HCT116 (cell line): ENCODE measurements around the gene GGACT. TPM values are rescaled to one million over a fixed set of nuclear protein-coding genes. Genes with fewer than 3 reads are reported as not detected.

ENCODE experiments used
- ATAC-seq: fragments of 200-7000 bp; cut with Tn5 transposase; 2 replicates; pipeline ENCODE4 v1.9.1; 2020; ENCODE audit warnings: mild to moderate bottlenecking, moderate library complexity
- BruUV-seq: library from RNA; stranded (reverse); fragments of 400-500 nt; replicated peaks from 2 replicates; lab custom pipeline; 2021; lab: Mats Ljungman, UMichigan
- CTCF ChIA-PET: fragments of 300-600 bp; sonication (Branson Sonifier 250); formaldehyde crosslinking; loops from one replicate; lab custom pipeline; 2021; ENCODE audit warnings: antibody characterized with exemption; lab: Charles Lee
- POLR2A ChIA-PET: fragments of 300-600, 350-600 bp; sonication (Branson Sonifier 250); formaldehyde crosslinking; loops from one replicate; lab custom pipeline; 2021; ENCODE audit warnings: antibody characterized with exemption; lab: Charles Lee
- RAD21 ChIA-PET, 2 experiments: fragments of 300-600 bp; sonication (Branson Sonifier 250); formaldehyde crosslinking; loops; one replicate each; lab custom pipeline; 2023; ENCODE audit warnings: low total read pairs in 2 of 2; ENCODE audit not compliant: uncharacterized antibody in 2 of 2, unreplicated experiment in 2 of 2, low non-redundant PET in 1 of 2; lab: Charles Lee
- DNase-seq: peaks from one replicate; pipeline ENCODE4 v3.0.0-alpha.2; 2010; ENCODE audit warnings: low read depth, low spot score
- H2AFZ ChIP-seq: fragments of 200-600 bp; shearing (Covaris generic), sonication (generic); 2 replicates; pipeline ENCODE4 v1.6.1; 2017; ENCODE audit warnings: low read depth, mixed run types, mixed read lengths, antibody characterized with exemption, low read length; ENCODE audit not compliant: poor library complexity, severe bottlenecking
- H3K27ac ChIP-seq: 2 replicates; pipeline ENCODE4 v1.5.1; 2012; ENCODE audit warnings: low read depth, low read length
- H3K27me3 ChIP-seq: fragments of 200-600 bp; sonication (generic); 2 replicates; pipeline ENCODE4 v1.6.1; 2016; ENCODE audit warnings: mixed run types, low read length, mixed read lengths; ENCODE audit not compliant: insufficient read depth
- H3K36me3 ChIP-seq, 2 experiments: fragments of 200-500 bp in 1 of 2; fragments of 200-600 bp in 1 of 2; sonication (Bioruptor generic) in 1 of 2; sonication (generic) in 1 of 2; 2 replicates each; pipeline versions ENCODE4 v1.5.1 to v1.6.1; 2014 to 2016; ENCODE audit warnings: low read length in 2 of 2, inconsistent platforms in 1 of 2, mixed read lengths in 1 of 2, mixed run types in 1 of 2; ENCODE audit not compliant: insufficient read depth in 2 of 2, control insufficient read depth in 1 of 2
- H3K4me1 ChIP-seq, 2 experiments: fragments of 200-600 bp in 1 of 2; sonication (generic) in 1 of 2; 2 replicates each; pipeline versions ENCODE4 v1.5.1 to v1.6.1; 2012 to 2017; ENCODE audit warnings: low read length in 2 of 2, inconsistent platforms in 1 of 2, mild to moderate bottlenecking in 1 of 2, mixed read lengths in 1 of 2, mixed run types in 1 of 2, moderate library complexity in 1 of 2; ENCODE audit not compliant: insufficient read depth in 2 of 2, control insufficient read depth in 1 of 2
- H3K4me2 ChIP-seq: fragments of 200-600 bp; sonication (generic); 2 replicates; pipeline ENCODE4 v1.6.1; 2017; ENCODE audit warnings: mixed run types, low read length, mixed read lengths
- H3K4me3 ChIP-seq, 2 experiments: fragments of 200-600 bp in 1 of 2; sonication (generic) in 1 of 2; replicated peaks in 1 of 2; 2 replicates each; pipeline ENCODE4 v1.5.1; 2011 to 2016; ENCODE audit warnings: low read length in 2 of 2, control low read depth in 1 of 2, low read depth in 1 of 2, mild to moderate bottlenecking in 1 of 2, mixed read lengths in 1 of 2, mixed run types in 1 of 2
- H3K79me2 ChIP-seq: fragments of 200-600 bp; sonication (generic); 2 replicates; pipeline ENCODE4 v1.6.1; 2017; ENCODE audit warnings: mild to moderate bottlenecking, mixed run types, low read length, moderate library complexity, mixed read lengths; ENCODE audit not compliant: insufficient read depth
- H3K9ac ChIP-seq: fragments of 200-600 bp; sonication (generic); 2 replicates; pipeline ENCODE4 v1.6.1; 2016; ENCODE audit warnings: low read length, mixed read lengths
- H3K9me2 ChIP-seq: fragments of 200-600 bp; sonication (generic), shearing (Covaris generic); 2 replicates; pipeline ENCODE4 v1.6.1; 2017; ENCODE audit warnings: mixed run types, mild to moderate bottlenecking, moderate library complexity; ENCODE audit not compliant: insufficient read depth
- H3K9me3 ChIP-seq, 2 experiments: fragments of 200-500 bp in 1 of 2; fragments of 200-600 bp in 1 of 2; sonication (Bioruptor generic) in 1 of 2; sonication (generic) in 1 of 2; 2 replicates each; pipeline ENCODE4 v1.6.1; 2014 to 2017; ENCODE audit warnings: low read length in 2 of 2, mixed read lengths in 2 of 2, inconsistent platforms in 1 of 2, low read depth in 1 of 2, mild to moderate bottlenecking in 1 of 2, mixed run types in 1 of 2, moderate library complexity in 1 of 2; ENCODE audit not compliant: control insufficient read depth in 1 of 2, insufficient read depth in 1 of 2
- H4K20me1 ChIP-seq: fragments of 200-600 bp; sonication (generic), shearing (Covaris generic); 2 replicates; pipeline ENCODE4 v1.6.1; 2017; ENCODE audit warnings: mixed run types, mild to moderate bottlenecking, moderate library complexity; ENCODE audit not compliant: insufficient read depth
- CBX3 ChIP-seq: IDR thresholded peaks from 2 replicates; pipeline ENCODE4 v1.6.1; 2012; ENCODE audit warnings: low read depth
- EGR1 ChIP-seq: IDR thresholded peaks from 2 replicates; pipeline ENCODE4 v1.6.1; 2012; ENCODE audit warnings: low read depth
- EZH2phosphoT487 ChIP-seq: fragments of 200-600 bp; IDR thresholded peaks from 2 replicates; pipeline ENCODE4 v1.6.1; 2018; ENCODE audit warnings: antibody characterized with exemption, borderline replicate concordance
- FOSL1 ChIP-seq: IDR thresholded peaks from 2 replicates; pipeline ENCODE4 v1.6.1; 2012; ENCODE audit warnings: low read depth
- POLR2A ChIP-seq: IDR thresholded peaks from 2 replicates; pipeline ENCODE4 v1.7.0; 2011; ENCODE audit warnings: borderline replicate concordance; ENCODE audit not compliant: insufficient read depth, insufficient read length; ENCODE audit errors: extremely low read depth
- POLR2AphosphoS5 ChIP-seq: IDR thresholded peaks from 2 replicates; pipeline ENCODE4 v1.6.1; 2011; ENCODE audit warnings: mild to moderate bottlenecking, low read depth, low read length, moderate library complexity
- RAD21 ChIP-seq: IDR thresholded peaks from 2 replicates; pipeline ENCODE4 v1.6.1; 2012; ENCODE audit warnings: low read depth, mild to moderate bottlenecking
- SIN3A ChIP-seq: IDR thresholded peaks from 2 replicates; pipeline ENCODE4 v1.6.1; 2012; ENCODE audit warnings: low read depth
- SP1 ChIP-seq: IDR thresholded peaks from 2 replicates; pipeline ENCODE4 v1.6.1; 2012; ENCODE audit warnings: low read depth
- ZFX ChIP-seq: fragments of 450-650 bp; IDR thresholded peaks from 2 replicates; pipeline ENCODE4 v1.6.1; 2017
- ZNF274 ChIP-seq: fragments of 200-500 bp; sonication (Bioruptor generic); IDR thresholded peaks from 2 replicates; pipeline ENCODE4 v1.6.1; 2014; ENCODE audit warnings: mild to moderate bottlenecking, low read depth, low read length, inconsistent platforms
- intact Hi-C: fragments of 100-400 bp; cut with micrococcal nuclease; formaldehyde crosslinking; loops from 2 replicates; pipeline ENCODE4 v1.10.0; 2022
- total RNA-seq: library from RNA; stranded (reverse); gene quantifications from one replicate; pipeline ENCODE4 v1.2.1, GENCODE V29; 2021; ENCODE audit not compliant: unreplicated experiment
- TF ChIP-seq, protein P1 (sequence below): IDR thresholded peaks from 2 replicates; pipeline ENCODE4 v1.6.1; 2012
- TF ChIP-seq, protein P2 (sequence below): IDR thresholded peaks from 2 replicates; pipeline ENCODE4 v1.6.1; 2011; ENCODE audit warnings: mild to moderate bottlenecking, low read length, moderate library complexity; ENCODE audit not compliant: insufficient replicate concordance; ENCODE audit errors: extremely low read depth
- TF ChIP-seq, protein P3 (sequence below): IDR thresholded peaks from 2 replicates; pipeline ENCODE4 v1.6.1; 2012

The GGACT gene
- total RNA-seq, 1 experiment from 2014 or later, result 5.0 TPM

DNA sequence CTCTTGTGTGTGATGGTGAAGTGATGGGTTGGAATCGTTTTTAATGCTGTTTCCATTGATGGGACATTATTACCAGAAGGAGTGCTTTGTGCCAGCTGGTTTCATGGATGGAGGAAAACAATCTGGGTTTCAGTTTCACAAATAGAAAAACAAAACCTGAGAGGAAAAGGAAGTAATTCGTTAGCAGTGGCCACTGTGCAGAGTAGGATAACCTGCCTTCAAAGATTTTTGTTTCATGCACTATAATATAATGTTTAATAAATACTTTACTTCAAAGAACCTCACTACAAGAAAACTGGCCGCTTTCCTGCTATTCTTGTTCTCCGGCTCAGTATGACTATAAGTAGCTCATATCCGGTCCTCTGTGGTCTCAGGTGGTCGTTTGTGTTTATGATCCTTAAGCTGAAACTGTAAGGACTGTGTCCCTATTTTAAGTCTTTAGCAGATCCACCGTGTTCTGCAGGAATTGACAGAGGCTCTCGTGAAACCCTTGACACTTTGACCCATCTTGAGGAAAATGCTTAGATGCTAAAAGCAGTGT, 104.7 kb downstream of the GGACT start:
- Histone ChIP-seq H4K20me1 (no peaks in the 10 kb centered on the region), H2AFZ (no peak overlapping the region), H3K36me3 (no peaks in the 10 kb centered on the region), H3K9ac (no peak overlapping the region), H3K4me3 (no peak overlapping the region), H3K4me1 (no peaks in the 10 kb centered on the region), H3K9me3 (no peaks in the 10 kb centered on the region), H3K79me2 (no peaks in the 10 kb centered on the region), H3K4me2 (no peak overlapping the region), H3K9me2 (no peaks in the 10 kb centered on the region), H3K27me3 (no peaks in the 10 kb centered on the region), H3K27ac (no peak overlapping the region)
- ChIA-PET RAD21 (no interaction called here), POLR2A (no interaction called here), CTCF (no interaction called here)
- BruUV-seq, result no TSS peak
- intact Hi-C loops, result no loop called here
- ATAC-seq (no peak), DNase-seq (no peak)
- no peak for TF ChIP-seq ZFX
- no peak for TF ChIP-seq RAD21
- TF ChIP-seq, protein P1, sequence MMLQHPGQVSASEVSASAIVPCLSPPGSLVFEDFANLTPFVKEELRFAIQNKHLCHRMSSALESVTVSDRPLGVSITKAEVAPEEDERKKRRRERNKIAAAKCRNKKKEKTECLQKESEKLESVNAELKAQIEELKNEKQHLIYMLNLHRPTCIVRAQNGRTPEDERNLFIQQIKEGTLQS, result no peak
- TF ChIP-seq EZH2phosphoT487, result no peak
- no peak for TF ChIP-seq CBX3
- no peak for TF ChIP-seq EGR1
- no peak for TF ChIP-seq SP1
- TF ChIP-seq POLR2A, result no peak

DNA sequence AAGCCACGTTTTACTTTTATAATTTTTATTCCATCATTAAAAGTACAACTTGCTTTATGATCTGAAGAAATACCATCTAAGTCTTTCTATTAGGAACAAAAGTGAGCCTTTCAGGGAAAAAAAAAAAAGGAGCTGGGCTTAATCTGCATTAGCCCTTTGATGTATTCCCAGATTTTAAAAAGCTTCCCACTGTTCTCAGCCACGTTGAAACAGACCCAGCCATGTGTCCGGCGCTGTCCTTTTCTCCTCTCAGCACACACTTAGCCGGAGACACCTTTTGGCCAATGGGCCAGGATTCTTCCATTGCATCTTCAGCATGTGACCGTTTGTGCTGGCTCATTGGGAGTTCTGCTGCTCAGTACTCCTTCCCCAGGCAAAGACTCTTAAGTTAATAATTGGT, 105.5 kb downstream of the GGACT start:
- Histone ChIP-seq H3K9me3 (no peaks in the 10 kb centered on the region), H3K27me3 (no peaks in the 10 kb centered on the region), H3K27ac (no peak overlapping the region), H4K20me1 (no peaks in the 10 kb centered on the region), H3K4me3 (no peak overlapping the region), H3K9me2 (no peaks in the 10 kb centered on the region), H2AFZ (no peak overlapping the region), H3K36me3 (no peaks in the 10 kb centered on the region), H3K9ac (no peak overlapping the region), H3K4me2 (no peak overlapping the region), H3K4me1 (no peaks in the 10 kb centered on the region), H3K79me2 (no peaks in the 10 kb centered on the region)
- BruUV-seq, result no TSS peak
- TF ChIP-seq SIN3A (no peak), ZNF274 (no peak), EGR1 (no peak), POLR2AphosphoS5 (no peak), FOSL1 (no peak), RAD21 (no peak), EZH2phosphoT487 (no peak)
- TF ChIP-seq, protein P2, sequence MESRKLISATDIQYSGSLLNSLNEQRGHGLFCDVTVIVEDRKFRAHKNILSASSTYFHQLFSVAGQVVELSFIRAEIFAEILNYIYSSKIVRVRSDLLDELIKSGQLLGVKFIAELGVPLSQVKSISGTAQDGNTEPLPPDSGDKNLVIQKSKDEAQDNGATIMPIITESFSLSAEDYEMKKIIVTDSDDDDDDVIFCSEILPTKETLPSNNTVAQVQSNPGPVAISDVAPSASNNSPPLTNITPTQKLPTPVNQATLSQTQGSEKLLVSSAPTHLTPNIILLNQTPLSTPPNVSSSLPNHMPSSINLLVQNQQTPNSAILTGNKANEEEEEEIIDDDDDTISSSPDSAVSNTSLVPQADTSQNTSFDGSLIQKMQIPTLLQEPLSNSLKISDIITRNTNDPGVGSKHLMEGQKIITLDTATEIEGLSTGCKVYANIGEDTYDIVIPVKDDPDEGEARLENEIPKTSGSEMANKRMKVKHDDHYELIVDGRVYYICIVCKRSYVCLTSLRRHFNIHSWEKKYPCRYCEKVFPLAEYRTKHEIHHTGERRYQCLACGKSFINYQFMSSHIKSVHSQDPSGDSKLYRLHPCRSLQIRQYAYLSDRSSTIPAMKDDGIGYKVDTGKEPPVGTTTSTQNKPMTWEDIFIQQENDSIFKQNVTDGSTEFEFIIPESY, result no peak
- TF ChIP-seq, protein P3, sequence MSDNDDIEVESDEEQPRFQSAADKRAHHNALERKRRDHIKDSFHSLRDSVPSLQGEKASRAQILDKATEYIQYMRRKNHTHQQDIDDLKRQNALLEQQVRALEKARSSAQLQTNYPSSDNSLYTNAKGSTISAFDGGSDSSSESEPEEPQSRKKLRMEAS, result no peak
- TF ChIP-seq, protein P1, result no peak
- ATAC-seq, result no peak
- ChIA-PET POLR2A (no interaction called here), RAD21 (no interaction called here), CTCF (interaction anchor here (1.2 kb wide), 1 partner anchor 32 kb away, joined by 3 read pairs; no protein-coding TSS in a partner anchor)
- intact Hi-C loops, result no loop called here
- DNase-seq, result no peak
